ENCODE data around the gene CD247. TPM values are rescaled to one million over a fixed set of nuclear protein-coding genes. Genes with fewer than 3 reads are reported as not detected.
"Not testable (repeated sequence)": the region's sequence is repeated elsewhere in the genome, so short reads cannot be mapped to it uniquely, and the experiment has no call there.

The CD247 gene
- 100 to 1,000 TPM; 105 to 114 TPM for total RNA-seq

GRCh38 chr1:167518331-167518700 is at the start of gene CD247:
Gene CD247 (minus strand): TSS chr1:167518529. CDS start chr1:167518465, 64 bp downstream.
- no peaks in the 10 kb centered on the region for H3K9me3 Mint-ChIP-seq
- no peaks in the 10 kb centered on the region for H3K27me3 Mint-ChIP-seq
- ChIA-PET POLR2A (interaction anchor here (0.9 to 5.8 kb wide), 14 partner anchors 10 to 298 kb away, joined by 3 to 115 read pairs (median 8); partner anchors contain the start of genes CREG1 and POU2F1), CTCF (interaction anchor here (0.6 to 6.7 kb wide), 18 partner anchors 9 to 298 kb away, joined by 3 to 70 read pairs (median 4); partner anchors contain the start of gene POU2F1)
- H3K4me3 Mint-ChIP-seq, result peak within 1 kb of the TSS; percentile 88
- H3K4me1 Mint-ChIP-seq (ENCODE audit: low read depth), result peaks cover 33% of the 10 kb centered on the region
- H3K27ac Mint-ChIP-seq, result peak within 1 kb of the TSS; percentile 98
- DNase-seq, result peak; percentile 82
- intact Hi-C loops (cut with micrococcal nuclease), result loop anchor here (1.0 to 5.0 kb wide), 3 partner anchors 35 to 251 kb away; partner anchors contain the start of gene CREG1
- H3K36me3 Mint-ChIP-seq, result peaks cover 31% of the 10 kb centered on the region

DNA sequence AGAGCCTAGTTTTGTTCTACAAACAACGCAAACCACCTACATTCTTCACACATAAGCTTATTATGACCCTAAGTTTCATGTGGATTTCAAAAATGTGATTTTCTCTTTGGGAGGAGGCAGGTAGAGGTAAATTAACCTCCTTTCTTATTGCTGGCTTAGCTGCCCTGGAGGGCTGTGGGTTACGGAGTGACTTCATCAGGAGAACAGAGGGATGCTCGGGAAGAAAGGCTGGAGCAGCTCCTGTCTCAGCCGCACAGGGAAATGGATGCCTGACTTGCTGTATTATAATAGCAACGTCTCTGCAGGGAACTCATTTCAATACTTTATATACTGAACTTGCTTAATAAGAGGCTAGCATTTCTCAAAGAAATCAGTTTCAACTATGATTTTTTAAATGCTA is 49.3 kb upstream of the CD247 start:
- ChIA-PET CTCF (interaction anchor here (2.9 kb wide), 1 partner anchor 10 kb away, joined by 11 read pairs; no protein-coding TSS in a partner anchor), POLR2A (no interaction called here)
- DNase-seq, result no peak
- Mint-ChIP-seq H3K27ac (no peak overlapping the region), H3K4me1 (ENCODE audit: low read depth) (no peaks in the 10 kb centered on the region), H3K36me3 (no peaks in the 10 kb centered on the region), H3K4me3 (no peak overlapping the region), H3K9me3 (no peaks in the 10 kb centered on the region), H3K27me3 (peaks cover 7% of the 10 kb centered on the region)
- intact Hi-C loops (cut with micrococcal nuclease), result no loop called here

DNA sequence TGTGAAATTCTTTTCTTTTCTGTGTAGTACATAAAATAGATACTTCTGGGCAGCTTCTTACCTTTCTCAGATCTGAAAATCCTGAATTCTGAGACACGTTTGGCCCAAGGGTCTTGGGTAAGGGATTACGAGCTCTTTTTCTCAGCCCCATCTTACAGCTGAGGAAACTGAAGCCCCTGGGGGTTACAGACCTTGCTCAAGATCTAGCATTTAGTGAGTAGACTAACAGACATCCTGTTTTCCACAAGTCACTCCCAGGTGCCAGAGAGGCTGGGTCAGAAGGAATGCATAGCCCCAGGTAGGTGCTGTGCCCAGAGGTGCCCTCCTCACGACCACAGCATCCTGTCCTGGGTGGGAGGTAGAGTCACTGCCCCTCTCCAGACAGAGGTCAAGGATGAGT is 48.4 kb upstream of the CD247 start:
- ChIA-PET POLR2A (no interaction called here), CTCF (interaction anchor here (2.9 kb wide), 1 partner anchor 10 kb away, joined by 11 read pairs; no protein-coding TSS in a partner anchor)
- no peak overlapping the region for H3K27ac Mint-ChIP-seq
- no peak overlapping the region for H3K4me3 Mint-ChIP-seq
- no peaks in the 10 kb centered on the region for H3K9me3 Mint-ChIP-seq
- no peaks in the 10 kb centered on the region for H3K36me3 Mint-ChIP-seq
- intact Hi-C loops (cut with micrococcal nuclease), result no loop called here
- H3K4me1 Mint-ChIP-seq (ENCODE audit: low read depth), result no peaks in the 10 kb centered on the region
- no peak for DNase-seq
- H3K27me3 Mint-ChIP-seq, result peaks cover 3% of the 10 kb centered on the region

DNA sequence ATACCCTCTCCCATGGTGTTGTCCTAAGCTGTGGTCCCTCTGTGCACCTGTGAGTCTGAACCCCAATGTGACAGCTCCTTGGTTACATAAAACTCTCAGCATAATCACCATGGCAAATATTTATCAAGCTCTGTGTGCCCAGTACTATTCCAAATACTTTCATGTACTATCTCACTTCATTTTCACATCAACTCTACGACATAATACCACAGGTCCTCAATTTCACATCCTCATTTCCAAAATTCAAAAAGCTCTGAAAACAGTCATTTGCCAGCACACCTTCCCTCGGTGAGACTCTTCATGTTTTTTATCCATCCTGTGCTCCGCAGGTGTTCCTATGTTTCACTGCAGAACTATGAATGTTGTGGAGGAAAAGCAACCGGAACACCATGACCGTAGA is 47.6 kb upstream of the CD247 start:
- DNase-seq, result no peak
- no peak overlapping the region for H3K27ac Mint-ChIP-seq
- H3K27me3 Mint-ChIP-seq, result peaks cover 3% of the 10 kb centered on the region
- no peaks in the 10 kb centered on the region for H3K9me3 Mint-ChIP-seq
- intact Hi-C loops (cut with micrococcal nuclease), result no loop called here
- CTCF ChIA-PET, result interaction anchor here (0.6 to 2.9 kb wide), 5 partner anchors 9 to 1900 kb away, joined by 3 to 11 read pairs (median 6); no protein-coding TSS in a partner anchor
- H3K4me1 Mint-ChIP-seq (ENCODE audit: low read depth), result no peaks in the 10 kb centered on the region
- no peaks in the 10 kb centered on the region for H3K36me3 Mint-ChIP-seq
- no peak overlapping the region for H3K4me3 Mint-ChIP-seq
- POLR2A ChIA-PET, result no interaction called here

DNA sequence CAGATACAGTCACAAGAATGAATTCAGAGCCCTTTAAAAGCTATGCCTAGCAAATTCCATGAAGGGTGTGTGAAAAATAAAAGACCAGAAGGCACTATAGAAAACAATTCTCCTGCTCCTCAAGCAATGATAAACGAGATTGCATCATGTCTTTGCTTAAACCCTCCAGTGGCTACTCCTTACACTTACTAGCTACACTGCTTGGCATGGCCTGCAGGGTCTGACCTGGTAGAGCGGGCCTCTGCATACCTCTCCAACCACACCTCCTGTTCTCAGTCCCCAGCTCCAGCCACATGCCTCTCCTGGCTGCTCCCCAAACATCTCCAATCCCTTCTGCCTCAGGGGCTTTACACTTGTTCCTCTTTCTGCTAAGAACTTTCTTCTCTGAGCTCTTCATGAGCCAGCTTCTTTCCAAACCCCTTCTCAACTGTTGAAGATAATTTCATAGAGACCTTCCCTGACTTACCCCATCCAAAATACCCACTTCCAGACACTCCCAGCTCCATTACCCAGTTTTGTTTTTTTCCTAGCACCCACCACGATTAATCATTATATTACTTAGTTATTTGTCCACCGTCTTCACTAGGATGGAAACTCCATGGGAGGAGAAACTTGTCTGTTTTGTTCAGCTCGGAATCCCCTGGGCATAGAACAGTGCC is 46.4 kb upstream of the CD247 start:
- Mint-ChIP-seq H3K27me3 (no peaks in the 10 kb centered on the region), H3K4me1 (ENCODE audit: low read depth) (no peaks in the 10 kb centered on the region), H3K36me3 (no peaks in the 10 kb centered on the region), H3K4me3 (no peak overlapping the region), H3K9me3 (no peaks in the 10 kb centered on the region), H3K27ac (no peak overlapping the region)
- CTCF ChIA-PET, result interaction anchor here (1.1 to 2.9 kb wide), 7 partner anchors 7 to 123 kb away, joined by 3 to 11 read pairs (median 5); partner anchors contain the start of gene CREG1
- intact Hi-C loops (cut with micrococcal nuclease), result no loop called here
- POLR2A ChIA-PET, result no interaction called here
- DNase-seq, result no peak

- H3K27ac Mint-ChIP-seq, result no peak overlapping the region
- no peaks in the 10 kb centered on the region for H3K36me3 Mint-ChIP-seq
- DNase-seq, result no peak
- H3K27me3 Mint-ChIP-seq, result no peaks in the 10 kb centered on the region
- ChIA-PET CTCF (interaction anchor here (0.7 to 2.7 kb wide), 6 partner anchors 10 to 124 kb away, joined by 3 to 11 read pairs (median 3); partner anchors contain the start of gene CREG1), POLR2A (no interaction called here)
- no peak overlapping the region for H3K4me3 Mint-ChIP-seq
- intact Hi-C loops (cut with micrococcal nuclease), result no loop called here
- H3K4me1 Mint-ChIP-seq (ENCODE audit: low read depth), result no peaks in the 10 kb centered on the region
- no peaks in the 10 kb centered on the region for H3K9me3 Mint-ChIP-seq
These were observed 45.4 kb upstream of the CD247 start for GRCh38 chr1:167563579-167564246.

- ChIA-PET POLR2A (no interaction called here), CTCF (interaction anchor here (0.9 kb wide), 1 partner anchor 125 kb away, joined by 3 read pairs; no protein-coding TSS in a partner anchor)
- Mint-ChIP-seq H3K27me3 (no peaks in the 10 kb centered on the region), H3K4me3 (no peak overlapping the region), H3K9me3 (no peaks in the 10 kb centered on the region), H3K36me3 (no peaks in the 10 kb centered on the region), H3K27ac (no peak overlapping the region), H3K4me1 (ENCODE audit: low read depth) (no peaks in the 10 kb centered on the region)
- intact Hi-C loops (cut with micrococcal nuclease), result no loop called here
- DNase-seq, result no peak
These were observed 44.4 kb upstream of the CD247 start for GRCh38 chr1:167562702-167563101.

DNA sequence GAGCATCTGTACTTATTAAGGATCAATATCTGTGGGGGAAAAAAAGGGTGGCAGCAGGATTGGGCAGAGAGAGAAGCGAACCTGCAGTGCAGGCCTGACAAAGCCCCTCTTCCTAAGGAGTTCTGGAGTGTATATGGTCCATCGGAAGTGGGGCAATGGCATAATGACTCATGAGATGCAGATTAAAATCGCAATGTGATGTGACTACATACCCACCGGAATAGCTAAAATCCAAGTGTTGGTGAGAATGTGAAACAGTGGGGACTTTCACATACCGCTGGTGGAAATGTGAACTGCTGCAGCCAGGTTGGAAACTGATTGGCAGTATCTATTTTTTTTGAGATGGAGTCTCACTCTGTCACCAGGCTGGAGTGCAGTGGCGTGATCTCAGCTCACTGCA is 43.4 kb upstream of the CD247 start:
- intact Hi-C loops (cut with micrococcal nuclease), result no loop called here
- H3K4me1 Mint-ChIP-seq (ENCODE audit: low read depth), result no peaks in the 10 kb centered on the region
- POLR2A ChIA-PET, result no interaction called here
- no peaks in the 10 kb centered on the region for H3K27me3 Mint-ChIP-seq
- no peak overlapping the region for H3K4me3 Mint-ChIP-seq
- no peaks in the 10 kb centered on the region for H3K36me3 Mint-ChIP-seq
- H3K27ac Mint-ChIP-seq, result no peak overlapping the region
- no peak for DNase-seq
- CTCF ChIA-PET, result interaction anchor here (0.5 to 1.1 kb wide), 2 partner anchors 114 to 495 kb away, joined by 3 to 4 read pairs; no protein-coding TSS in a partner anchor
- H3K9me3 Mint-ChIP-seq, result no peaks in the 10 kb centered on the region

GRCh38 chr1:167555971-167556714 is 37.8 kb upstream of the CD247 start:
- POLR2A ChIA-PET, result no interaction called here
- no peaks in the 10 kb centered on the region for H3K27me3 Mint-ChIP-seq
- no peaks in the 10 kb centered on the region for H3K9me3 Mint-ChIP-seq
- CTCF ChIA-PET, result interaction anchor here (0.6 to 3.4 kb wide), 37 partner anchors 9 to 497 kb away, joined by 3 to 31 read pairs (median 4); partner anchors contain the start of gene CD247
- peak; percentile 84 for DNase-seq
- H3K4me3 Mint-ChIP-seq, result no peak overlapping the region
- H3K4me1 Mint-ChIP-seq (ENCODE audit: low read depth), result peaks cover 20% of the 10 kb centered on the region
- intact Hi-C loops (cut with micrococcal nuclease), result loop anchor here (1.0 to 10.0 kb wide), 3 partner anchors 132 to 641 kb away; no protein-coding TSS in a partner anchor
- no peak overlapping the region for H3K27ac Mint-ChIP-seq
- H3K36me3 Mint-ChIP-seq, result no peaks in the 10 kb centered on the region

DNA sequence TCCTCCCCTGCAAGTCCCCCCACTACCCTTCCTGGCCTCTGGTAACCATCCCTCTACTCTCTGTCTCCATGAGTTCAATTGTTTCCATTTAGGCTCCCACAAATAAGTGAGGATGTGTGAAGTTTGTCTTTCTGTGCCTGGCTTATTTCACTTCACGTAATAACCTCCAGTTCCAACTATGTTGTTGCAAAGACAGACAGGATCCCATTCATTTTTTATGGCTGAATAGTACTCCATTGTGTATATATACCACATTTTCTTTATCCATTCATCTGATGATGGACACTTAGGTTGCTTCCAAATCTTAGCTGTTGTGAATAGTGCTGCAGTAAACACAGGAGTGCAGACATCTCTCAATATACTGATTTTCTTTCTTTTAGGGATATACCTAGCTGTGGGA is 36.7 kb upstream of the CD247 start:
- DNase-seq, H3K4me3 Mint-ChIP-seq, POLR2A ChIA-PET, H3K27me3 Mint-ChIP-seq, H3K36me3 Mint-ChIP-seq, H3K27ac Mint-ChIP-seq, H3K9me3 Mint-ChIP-seq: not testable (repeated sequence)
- peaks cover 29% of the 10 kb centered on the region for H3K4me1 Mint-ChIP-seq (ENCODE audit: low read depth)
- intact Hi-C loops (cut with micrococcal nuclease), result loop anchor here (10.0 kb wide), 1 partner anchor 640 kb away; no protein-coding TSS in a partner anchor
- CTCF ChIA-PET, result interaction anchor here (0.8 to 3.4 kb wide), 27 partner anchors 10 to 496 kb away, joined by 3 to 31 read pairs (median 4); partner anchors contain the start of gene CD247

- H3K4me1 Mint-ChIP-seq (ENCODE audit: low read depth), result peaks cover 29% of the 10 kb centered on the region
- H3K36me3 Mint-ChIP-seq, result no peaks in the 10 kb centered on the region
- ChIA-PET CTCF (interaction anchor here (0.7 to 6.7 kb wide), 20 partner anchors 10 to 644 kb away, joined by 3 to 47 read pairs (median 5); partner anchors contain the start of gene POU2F1), POLR2A (interaction anchor here (0.5 to 1.8 kb wide), 9 partner anchors 11 to 162 kb away, joined by 3 to 6 read pairs (median 3); partner anchors contain the start of gene CD247)
- no peaks in the 10 kb centered on the region for H3K27me3 Mint-ChIP-seq
- peak overlapping the region; percentile 84 for H3K4me3 Mint-ChIP-seq
- intact Hi-C loops (cut with micrococcal nuclease), result loop anchor here (5.0 to 10.0 kb wide), 3 partner anchors 332 to 639 kb away; partner anchors contain the start of gene POU2F1
- DNase-seq, result peak; percentile 20
- H3K9me3 Mint-ChIP-seq, result no peaks in the 10 kb centered on the region
- H3K27ac Mint-ChIP-seq, result no peak overlapping the region
These were observed 35.9 kb upstream of the CD247 start for GRCh38 chr1:167554028-167554779.

Data from activated CD4-positive, alpha-beta memory T cell treated with anti-CD3 and anti-CD28 coated beads for 36 hours (primary cell).